ENCODE results near the gene LPP.

LPP gene

DNA sequence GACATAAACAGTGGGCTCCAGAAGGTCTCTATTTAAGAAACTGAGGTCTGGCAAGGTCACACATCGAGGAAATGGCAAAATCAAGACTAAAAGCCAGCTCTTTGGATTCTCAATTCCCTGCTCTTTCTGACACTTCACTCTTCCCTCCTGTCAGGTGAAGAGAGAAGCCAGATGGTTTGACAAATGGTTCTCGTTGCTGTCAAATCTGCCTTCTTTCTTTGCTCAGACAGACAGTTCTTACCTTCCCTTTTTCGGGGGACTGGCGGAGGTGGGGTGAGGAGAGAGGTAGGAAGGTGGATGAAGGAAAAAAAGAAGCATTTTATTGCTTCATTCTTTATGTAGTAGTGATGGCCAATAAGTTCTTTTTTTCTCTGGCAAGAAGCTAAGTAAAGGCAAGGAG, 133.4 kb downstream of the LPP start:
- H3K4me3 ChIP-seq (ENCODE audit: control insufficient read depth, low read depth, low read length), result no peak overlapping the region
- DNase-seq (ENCODE audit: low read depth), result no peak
- TF ChIP-seq, protein P1, sequence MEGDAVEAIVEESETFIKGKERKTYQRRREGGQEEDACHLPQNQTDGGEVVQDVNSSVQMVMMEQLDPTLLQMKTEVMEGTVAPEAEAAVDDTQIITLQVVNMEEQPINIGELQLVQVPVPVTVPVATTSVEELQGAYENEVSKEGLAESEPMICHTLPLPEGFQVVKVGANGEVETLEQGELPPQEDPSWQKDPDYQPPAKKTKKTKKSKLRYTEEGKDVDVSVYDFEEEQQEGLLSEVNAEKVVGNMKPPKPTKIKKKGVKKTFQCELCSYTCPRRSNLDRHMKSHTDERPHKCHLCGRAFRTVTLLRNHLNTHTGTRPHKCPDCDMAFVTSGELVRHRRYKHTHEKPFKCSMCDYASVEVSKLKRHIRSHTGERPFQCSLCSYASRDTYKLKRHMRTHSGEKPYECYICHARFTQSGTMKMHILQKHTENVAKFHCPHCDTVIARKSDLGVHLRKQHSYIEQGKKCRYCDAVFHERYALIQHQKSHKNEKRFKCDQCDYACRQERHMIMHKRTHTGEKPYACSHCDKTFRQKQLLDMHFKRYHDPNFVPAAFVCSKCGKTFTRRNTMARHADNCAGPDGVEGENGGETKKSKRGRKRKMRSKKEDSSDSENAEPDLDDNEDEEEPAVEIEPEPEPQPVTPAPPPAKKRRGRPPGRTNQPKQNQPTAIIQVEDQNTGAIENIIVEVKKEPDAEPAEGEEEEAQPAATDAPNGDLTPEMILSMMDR (IDR thresholded peaks at IDR 0.05; ENCODE audit: control insufficient read depth, insufficient read depth, low read depth, low read length, missing control alignments), result no peak

DNA sequence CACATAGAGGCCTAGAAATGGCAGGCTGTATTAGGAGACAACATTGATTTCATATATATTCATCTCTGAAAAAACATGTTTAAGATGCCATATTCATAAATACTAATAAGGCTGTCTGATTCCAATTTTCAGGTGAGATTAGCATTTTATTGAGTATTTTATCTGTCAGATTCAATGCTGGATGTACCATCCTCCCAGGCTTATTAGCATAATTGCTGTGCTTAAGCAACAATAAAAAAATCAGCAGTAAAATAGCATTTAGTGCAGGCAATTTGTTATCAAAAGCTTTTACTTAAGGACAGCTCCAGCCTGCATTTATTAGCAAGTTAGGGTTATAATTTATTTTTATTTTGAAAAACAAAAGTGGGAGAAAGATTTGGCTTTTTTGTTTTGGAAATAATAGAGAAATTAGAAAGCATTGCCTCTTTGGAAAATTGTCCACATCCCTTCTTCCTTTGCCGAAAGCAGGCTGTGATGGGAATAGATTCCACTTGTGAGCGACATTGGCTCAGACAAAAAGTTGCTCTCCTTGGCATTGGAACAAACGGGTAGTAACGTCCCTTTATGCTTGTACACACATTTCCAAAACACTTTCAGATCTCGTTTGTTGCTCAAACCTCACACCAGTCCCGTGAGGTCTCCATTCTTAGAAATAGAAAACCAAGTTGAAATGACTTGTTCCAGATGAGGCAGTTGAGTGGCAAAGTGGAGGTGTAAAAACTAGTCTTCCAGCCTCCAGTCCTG, 134.0 kb downstream of the LPP start:
- no peak overlapping the region for H3K4me3 ChIP-seq (ENCODE audit: control insufficient read depth, low read depth, low read length)
- no peak for DNase-seq (ENCODE audit: low read depth)
- TF ChIP-seq, protein P1 (IDR thresholded peaks at IDR 0.05; ENCODE audit: control insufficient read depth, insufficient read depth, low read depth, low read length, missing control alignments), result no peak

DNA sequence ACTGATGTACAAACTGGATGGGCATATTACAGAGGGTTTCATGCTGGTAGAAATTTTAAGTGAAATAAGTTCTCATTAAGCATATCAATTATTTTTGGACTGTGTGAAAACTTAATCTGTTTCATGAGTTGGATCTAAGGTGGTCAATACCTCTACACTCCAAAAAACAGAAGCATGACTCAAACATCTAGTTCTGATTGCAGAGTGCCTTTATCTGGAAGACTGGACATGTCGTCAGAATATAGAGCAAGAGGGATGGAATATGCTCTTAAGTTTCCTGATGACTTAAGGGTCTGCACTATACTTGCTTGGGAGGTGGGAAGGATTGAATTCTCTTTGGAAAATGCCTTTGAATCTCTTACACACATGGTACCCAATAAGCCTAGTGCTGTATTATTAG, 138.3 kb downstream of the LPP start:
- no peak overlapping the region for H3K4me3 ChIP-seq (ENCODE audit: control insufficient read depth, low read depth, low read length)
- no peak for DNase-seq (ENCODE audit: low read depth)
- TF ChIP-seq, protein P1 (IDR thresholded peaks at IDR 0.05; ENCODE audit: control insufficient read depth, insufficient read depth, low read depth, low read length, missing control alignments), result no peak

DNA sequence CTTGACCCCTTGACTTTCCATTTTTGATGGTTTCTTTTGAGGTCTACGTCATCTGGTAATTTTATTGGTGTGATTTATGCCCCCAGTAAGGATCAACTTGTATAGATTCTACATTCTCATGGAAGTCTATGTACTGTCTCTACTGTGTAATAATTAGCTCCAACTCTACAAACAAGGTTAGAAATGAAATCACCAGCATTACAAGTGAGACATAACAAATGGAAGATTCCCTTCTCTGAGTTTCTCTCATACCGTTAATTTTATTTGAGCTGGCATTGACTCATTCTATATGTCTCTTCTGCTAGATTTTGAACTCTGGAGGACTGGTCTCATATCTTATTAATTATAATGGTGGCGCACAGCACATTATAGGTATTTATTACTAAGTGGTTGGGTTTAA, 138.9 kb downstream of the LPP start:
- no peak overlapping the region for H3K4me3 ChIP-seq (ENCODE audit: control insufficient read depth, low read depth, low read length)
- TF ChIP-seq, protein P1 (IDR thresholded peaks at IDR 0.05; ENCODE audit: control insufficient read depth, insufficient read depth, low read depth, low read length, missing control alignments), result no peak
- no peak for DNase-seq (ENCODE audit: low read depth)

DNA sequence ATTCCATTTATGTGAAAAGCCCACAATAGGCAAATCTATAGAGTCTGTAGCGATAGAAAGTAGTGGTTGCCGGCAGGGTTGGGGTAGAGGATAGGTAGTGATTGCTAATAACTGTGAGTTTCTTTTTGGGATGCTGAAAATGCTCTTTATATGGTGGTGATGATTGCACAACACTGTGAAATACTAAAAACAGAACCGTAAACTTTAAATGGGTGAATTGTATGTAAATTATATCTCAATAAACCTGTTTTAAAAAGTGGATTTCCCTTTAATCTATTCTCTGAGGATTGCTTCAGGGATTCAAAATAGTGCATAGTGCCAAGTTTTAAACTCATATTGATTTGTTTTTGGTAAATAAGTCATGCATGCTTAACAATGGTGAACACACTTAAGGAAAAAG, 140.2 kb downstream of the LPP start:
- TF ChIP-seq, protein P1 (IDR thresholded peaks at IDR 0.05; ENCODE audit: control insufficient read depth, insufficient read depth, low read depth, low read length, missing control alignments), result no peak
- DNase-seq (ENCODE audit: low read depth), result no peak
- no peak overlapping the region for H3K4me3 ChIP-seq (ENCODE audit: control insufficient read depth, low read depth, low read length)

DNA sequence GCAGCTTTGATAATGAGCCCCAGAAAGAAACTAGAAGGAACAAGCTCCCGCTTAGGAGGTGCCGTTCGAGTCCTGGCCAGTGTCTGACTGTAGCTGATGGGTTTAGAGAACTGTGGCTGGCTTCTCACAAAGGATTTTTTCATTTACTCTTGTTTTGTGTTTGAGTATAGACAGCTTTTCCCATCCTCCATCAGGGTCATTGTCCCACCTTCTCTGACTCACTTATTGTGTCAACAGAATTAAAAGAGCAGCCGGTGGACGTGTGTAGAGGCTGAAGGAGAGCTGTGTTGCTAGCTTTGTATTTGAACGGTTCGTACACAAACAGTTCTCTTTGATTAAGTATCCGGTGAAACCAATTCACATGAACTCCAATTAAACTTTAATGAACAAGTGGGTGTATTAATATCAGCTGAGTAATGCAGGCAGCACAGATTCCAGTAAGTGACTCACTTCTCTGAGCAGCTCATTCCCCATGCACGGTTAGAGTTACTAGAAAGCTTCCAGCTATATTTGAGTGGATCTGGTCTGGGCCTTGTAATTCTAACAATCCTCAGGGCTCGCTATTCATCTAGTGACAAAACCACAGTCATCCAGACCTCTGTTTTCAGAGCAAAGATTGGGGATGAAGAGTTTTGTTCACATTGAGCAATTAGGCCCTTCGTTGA, 141.0 kb downstream of the LPP start:
- no peak overlapping the region for H3K4me3 ChIP-seq (ENCODE audit: control insufficient read depth, low read depth, low read length)
- TF ChIP-seq, protein P1 (IDR thresholded peaks at IDR 0.05; ENCODE audit: control insufficient read depth, insufficient read depth, low read depth, low read length, missing control alignments), result no peak
- peak; percentile 80 for DNase-seq (ENCODE audit: low read depth)

All from AG09309 (cell line).